OCI-LY3 (cell line): Measurements from ENCODE around the gene ABCG8.
A peak's percentile ranks its signal among the peaks of the same experiment; 100 is the strongest.

Source experiments
- H2AFZ ChIP-seq: fragments of 200-600, 300-600 bp; shearing (Covaris generic); 2 replicates; pipeline ENCODE4 v1.6.0; 2014; ENCODE audit warnings: antibody characterized with exemption, low read depth, low read length
- H3K27ac ChIP-seq: fragments of 200-600, 300-600 bp; sonication (generic); 2 replicates; pipeline ENCODE4 v1.5.1; 2014; ENCODE audit warnings: mild to moderate bottlenecking, low read length, moderate library complexity, mixed read lengths
- H3K27me3 ChIP-seq: fragments of 200-600, 300-600 bp; sonication (generic); 2 replicates; pipeline ENCODE4 v1.6.1; 2014; ENCODE audit warnings: low read depth, low read length, mixed read lengths
- H3K36me3 ChIP-seq: fragments of 200-600, 300-600 bp; sonication (generic); replicated peaks from 2 replicates; pipeline ENCODE3; 2014; ENCODE audit warnings: low read depth, low read length, mixed read lengths
- H3K4me1 ChIP-seq: fragments of 300-600, 200-600 bp; sonication (generic); 2 replicates; pipeline ENCODE4 v1.6.1; 2014; ENCODE audit warnings: low read length, mixed read lengths
- H3K4me2 ChIP-seq: fragments of 200-600, 300-600 bp; sonication (generic); 2 replicates; pipeline ENCODE4 v1.6.1; 2014; ENCODE audit warnings: low read length, mixed read lengths
- H3K4me3 ChIP-seq: fragments of 300-600, 200-600 bp; sonication (generic); 2 replicates; pipeline ENCODE4 v1.5.1; 2014; ENCODE audit warnings: antibody characterized with exemption, mild to moderate bottlenecking, low read length, moderate library complexity
- H3K79me2 ChIP-seq: fragments of 300-600, 200-600 bp; shearing (Covaris generic); 2 replicates; pipeline ENCODE4 v1.6.1; 2014; ENCODE audit warnings: mild to moderate bottlenecking, low read length, mixed read lengths
- H3K9ac ChIP-seq: fragments of 300-600, 200-600 bp; shearing (Covaris generic); 2 replicates; pipeline ENCODE4 v1.6.0; 2014; ENCODE audit warnings: mild to moderate bottlenecking, low read length, moderate library complexity
- H3K9me3 ChIP-seq: fragments of 200-600, 300-600 bp; shearing (Covaris generic); 2 replicates; pipeline ENCODE4 v1.6.1; 2014; ENCODE audit warnings: low read length, mixed read lengths; ENCODE audit not compliant: insufficient read depth
- H4K20me1 ChIP-seq: fragments of 200-600, 300-600 bp; sonication (generic); 2 replicates; pipeline ENCODE4 v1.6.1; 2016; ENCODE audit warnings: low read length, mixed read lengths; ENCODE audit not compliant: insufficient read depth
- EZH2phosphoT487 ChIP-seq: fragments of 200-600 bp; shearing (Covaris generic); IDR thresholded peaks from 2 replicates; pipeline ENCODE4 v1.6.1; 2018; ENCODE audit warnings: antibody characterized with exemption, mixed run types, low read depth
- TF ChIP-seq, protein P1 (sequence below): fragments of 200-600, 300-600 bp; sonication (generic); IDR thresholded peaks from 2 replicates; pipeline ENCODE4 v1.5.1; 2014; ENCODE audit warnings: antibody characterized with exemption, low read length, low read depth

ABCG8 gene

GRCh38 chr2:43898838-43899346 lies 60.1 kb downstream of the ABCG8 start:
- no peak overlapping the region for H3K27ac ChIP-seq

DNA sequence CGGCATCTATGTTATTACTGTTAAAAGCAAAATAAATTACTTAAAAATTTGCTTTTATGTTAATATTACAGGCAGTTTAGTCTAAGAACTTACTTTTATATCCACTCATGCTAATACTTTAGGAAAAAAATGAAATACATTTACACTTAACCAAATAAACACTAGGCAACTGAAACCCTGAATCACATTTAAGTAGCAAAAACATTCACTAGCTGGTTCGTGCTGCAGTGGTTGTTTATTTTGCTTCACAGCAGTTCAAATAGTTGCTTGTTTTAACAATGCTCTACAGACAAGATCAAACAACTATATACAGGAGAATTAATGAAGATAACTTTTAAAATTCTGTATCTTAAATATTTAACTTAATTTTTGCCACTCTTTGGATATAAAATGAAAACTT lies 60.8 kb downstream of the ABCG8 start:
- Histone ChIP-seq H3K27me3 (no peaks in the 10 kb centered on the region), H3K79me2 (peaks cover 13% of the 10 kb centered on the region; the same call in 1 of the 2 replicates), H2AFZ (no peak overlapping the region), H3K9me3 (no peaks in the 10 kb centered on the region), H3K4me1 (peaks cover 4% of the 10 kb centered on the region), H3K9ac (no peak overlapping the region), H3K36me3 (peaks cover 65% of the 10 kb centered on the region), H3K4me3 (no peak overlapping the region), H3K4me2 (no peak overlapping the region), H3K27ac (no peak overlapping the region), H4K20me1 (peaks cover 24% of the 10 kb centered on the region)
- no peak for TF ChIP-seq EZH2phosphoT487
- TF ChIP-seq, protein P1, sequence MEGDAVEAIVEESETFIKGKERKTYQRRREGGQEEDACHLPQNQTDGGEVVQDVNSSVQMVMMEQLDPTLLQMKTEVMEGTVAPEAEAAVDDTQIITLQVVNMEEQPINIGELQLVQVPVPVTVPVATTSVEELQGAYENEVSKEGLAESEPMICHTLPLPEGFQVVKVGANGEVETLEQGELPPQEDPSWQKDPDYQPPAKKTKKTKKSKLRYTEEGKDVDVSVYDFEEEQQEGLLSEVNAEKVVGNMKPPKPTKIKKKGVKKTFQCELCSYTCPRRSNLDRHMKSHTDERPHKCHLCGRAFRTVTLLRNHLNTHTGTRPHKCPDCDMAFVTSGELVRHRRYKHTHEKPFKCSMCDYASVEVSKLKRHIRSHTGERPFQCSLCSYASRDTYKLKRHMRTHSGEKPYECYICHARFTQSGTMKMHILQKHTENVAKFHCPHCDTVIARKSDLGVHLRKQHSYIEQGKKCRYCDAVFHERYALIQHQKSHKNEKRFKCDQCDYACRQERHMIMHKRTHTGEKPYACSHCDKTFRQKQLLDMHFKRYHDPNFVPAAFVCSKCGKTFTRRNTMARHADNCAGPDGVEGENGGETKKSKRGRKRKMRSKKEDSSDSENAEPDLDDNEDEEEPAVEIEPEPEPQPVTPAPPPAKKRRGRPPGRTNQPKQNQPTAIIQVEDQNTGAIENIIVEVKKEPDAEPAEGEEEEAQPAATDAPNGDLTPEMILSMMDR: no peak

More at GRCh38 chr2:43898838-43899346, 60.1 kb downstream of the ABCG8 start:
- Histone ChIP-seq H3K9ac (no peak overlapping the region), H3K4me3 (no peak overlapping the region), H2AFZ (no peak overlapping the region), H3K79me2 (peaks cover 8% of the 10 kb centered on the region; the same call in 1 of the 2 replicates), H4K20me1 (peaks cover 19% of the 10 kb centered on the region), H3K27me3 (no peaks in the 10 kb centered on the region), H3K9me3 (no peaks in the 10 kb centered on the region), H3K36me3 (peaks cover 61% of the 10 kb centered on the region), H3K4me2 (no peak overlapping the region), H3K4me1 (no peaks in the 10 kb centered on the region)
- TF ChIP-seq, protein P1: no peak
- no peak for TF ChIP-seq EZH2phosphoT487

- no peaks in the 10 kb centered on the region for H3K9me3 ChIP-seq
- no peak overlapping the region for H2AFZ ChIP-seq
- peaks cover 53% of the 10 kb centered on the region for H4K20me1 ChIP-seq
- peaks cover 45% of the 10 kb centered on the region for H3K36me3 ChIP-seq
- peak overlapping the region; percentile 74 for H3K4me2 ChIP-seq
- H3K9ac ChIP-seq: peak overlapping the region; percentile 3; the same call in 1 of the 2 replicates
- peak overlapping the region; percentile 53 for H3K4me3 ChIP-seq
- peaks cover 59% of the 10 kb centered on the region for H3K4me1 ChIP-seq
- peak overlapping the region; percentile 72 for H3K27ac ChIP-seq
- TF ChIP-seq EZH2phosphoT487: peak; percentile 80; the same call in 1 of the 2 replicates
- TF ChIP-seq, protein P1: no peak
- H3K27me3 ChIP-seq: no peaks in the 10 kb centered on the region
- peaks cover 33% of the 10 kb centered on the region for H3K79me2 ChIP-seq
Measured at GRCh38 chr2:43905371-43905803, 66.6 kb downstream of the ABCG8 start.

GRCh38 chr2:43905871-43906270 lies 67.1 kb downstream of the ABCG8 start:
- peaks cover 43% of the 10 kb centered on the region for H3K36me3 ChIP-seq
- peaks cover 33% of the 10 kb centered on the region for H3K79me2 ChIP-seq
- H3K27ac ChIP-seq: peak overlapping the region; percentile 72
- no peak for TF ChIP-seq EZH2phosphoT487
- H3K4me3 ChIP-seq: peak overlapping the region; percentile 53
- H2AFZ ChIP-seq: no peak overlapping the region
- peak overlapping the region; percentile 74 for H3K4me2 ChIP-seq
- peak overlapping the region; percentile 3; the same call in 1 of the 2 replicates for H3K9ac ChIP-seq
- H3K9me3 ChIP-seq: no peaks in the 10 kb centered on the region
- peaks cover 53% of the 10 kb centered on the region for H4K20me1 ChIP-seq
- H3K27me3 ChIP-seq: no peaks in the 10 kb centered on the region
- H3K4me1 ChIP-seq: peaks cover 59% of the 10 kb centered on the region
